OCI-LY3 (cell line): ENCODE data around the gene COG2.

Experiments
- CTCF ChIP-seq: fragments of 200-600, 300-600 bp; sonication (generic); IDR thresholded peaks from 2 replicates; pipeline ENCODE4 v1.5.1; 2014; ENCODE audit warnings: antibody characterized with exemption, low read length, low read depth
- EZH2phosphoT487 ChIP-seq: fragments of 200-600 bp; shearing (Covaris generic); IDR thresholded peaks from 2 replicates; pipeline ENCODE4 v1.6.1; 2018; ENCODE audit warnings: antibody characterized with exemption, mixed run types, low read depth

DNA sequence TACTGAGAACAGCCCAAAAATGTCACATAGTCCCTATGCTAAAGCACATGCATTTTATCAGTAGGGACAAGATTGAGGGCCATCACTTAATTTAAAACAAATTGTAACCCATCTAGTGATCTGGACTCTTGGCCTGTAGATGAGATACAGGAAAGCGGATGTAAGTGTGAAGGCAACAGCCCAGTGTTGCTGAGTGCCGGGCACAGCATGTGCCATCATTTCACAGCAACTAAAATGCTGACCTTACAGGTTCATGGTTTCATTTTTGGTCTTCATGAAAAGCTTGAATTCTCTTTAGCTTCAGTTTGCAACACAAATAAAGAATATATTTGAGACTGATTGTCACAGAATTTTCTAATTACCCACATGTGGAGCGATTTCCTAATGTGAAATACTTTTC lies 5.8 kb downstream of the COG2 start:
- TF ChIP-seq CTCF: no peak
- TF ChIP-seq EZH2phosphoT487: no peak
